Iris pigment epithelial cell (primary cell): ENCODE results near the gene TPPP2.
A peak's percentile ranks its signal among the peaks of the same experiment; 100 is the strongest.
"Not testable (repeated sequence)": the region's sequence is repeated elsewhere in the genome, so short reads cannot be mapped to it uniquely, and the experiment has no call there.

Experiments used
- DNase-seq: peaks from one replicate; pipeline ENCODE4 v3.0.0-alpha.2; 2011; ENCODE audit warnings: low read depth

TPPP2 gene

GRCh38 chr14:21029917-21030316, at the start of gene TPPP2:
TPPP2 (plus strand) TSS chr14:21030217; CDS start chr14:21030582, 365 bp downstream.
- DNase-seq: no peak

GRCh38 chr14:20980906-20981305, 49.1 kb upstream of the TPPP2 start:
- DNase-seq: no peak

- no peak for DNase-seq
Observed at GRCh38 chr14:20982646-20983369, 47.2 kb upstream of the TPPP2 start.

GRCh38 chr14:20985650-20986049, 44.4 kb upstream of the TPPP2 start:
- not testable (repeated sequence) for DNase-seq

GRCh38 chr14:20986811-20987210, 43.2 kb upstream of the TPPP2 start:
- peak; percentile 99 for DNase-seq

GRCh38 chr14:20988717-20989470, 41.1 kb upstream of the TPPP2 start:
- peak; percentile 80 for DNase-seq

GRCh38 chr14:20989471-20989786, 40.6 kb upstream of the TPPP2 start:
- no peak for DNase-seq

- DNase-seq: peak; percentile 99
Observed at GRCh38 chr14:20989787-20990600, 40.0 kb upstream of the TPPP2 start, which contains the start of gene METTL17. METTL17 (plus strand) TSS chr14:20989980; CDS start chr14:20990003, 23 bp downstream.

GRCh38 chr14:20996521-20996920, 33.5 kb upstream of the TPPP2 start:
- no peak for DNase-seq

GRCh38 chr14:20997115-20997514, 32.9 kb upstream of the TPPP2 start:
- no peak for DNase-seq

- no peak for DNase-seq
Observed at GRCh38 chr14:20997564-20997963, 32.5 kb upstream of the TPPP2 start.

GRCh38 chr14:20998139-20998538, 31.9 kb upstream of the TPPP2 start:
- no peak for DNase-seq

GRCh38 chr14:20998674-20999366, 31.2 kb upstream of the TPPP2 start, which contains the start of gene SLC39A2:
SLC39A2 (plus strand) TSS chr14:20999293; CDS start chr14:20999447, 154 bp downstream.
- DNase-seq: peak; percentile 71

GRCh38 chr14:20999591-20999990, 30.4 kb upstream of the TPPP2 start:
- DNase-seq: no peak

GRCh38 chr14:21001218-21001617, 28.8 kb upstream of the TPPP2 start:
- DNase-seq: no peak

GRCh38 chr14:21003788-21004346, 26.1 kb upstream of the TPPP2 start:
- DNase-seq: no peak

GRCh38 chr14:21009721-21010120, 20.3 kb upstream of the TPPP2 start:
- not testable (repeated sequence) for DNase-seq

GRCh38 chr14:21011136-21011535, 18.9 kb upstream of the TPPP2 start:
- no peak for DNase-seq

- peak; percentile 81 for DNase-seq
Observed at GRCh38 chr14:21014761-21015190, 15.2 kb upstream of the TPPP2 start.

- DNase-seq: no peak
Observed at GRCh38 chr14:21015312-21015711, 14.7 kb upstream of the TPPP2 start.

- DNase-seq: no peak
Observed at GRCh38 chr14:21016413-21017190, 13.4 kb upstream of the TPPP2 start.
